B cell (primary cell): Measurements from ENCODE around the gene PPP2R3A. TPM values are rescaled to one million over a fixed set of nuclear protein-coding genes. Genes with fewer than 3 reads are reported as not detected.
"Not testable (repeated sequence)": the region's sequence is repeated elsewhere in the genome, so short reads cannot be mapped to it uniquely, and the experiment has no call there.

Source experiments
- ATAC-seq: fragments of 200-7000 bp; cut with Tn5 transposase; one replicate; pipeline ENCODE4 v1.10.0; 2021; ENCODE audit warnings: low read depth, mild to moderate bottlenecking, moderate number of reproducible peaks, moderate library complexity
- CTCF ChIA-PET: fragments of 350-600 bp; sonication (Branson Sonifier 250); formaldehyde crosslinking; loops from one replicate; lab custom pipeline; 2021; ENCODE audit warnings: antibody characterized with exemption, inconsistent platforms; lab: Charles Lee
- POLR2A ChIA-PET: fragments of 350-600 bp; sonication (Branson Sonifier 250); formaldehyde crosslinking; loops from one replicate; lab custom pipeline; 2021; ENCODE audit warnings: antibody characterized with exemption; lab: Charles Lee
- DNase-seq: peaks from one replicate; pipeline ENCODE4 v3.0.0; 2013
- H2AFZ ChIP-seq: 2 replicates; pipeline ENCODE4 v1.6.1; 2012; ENCODE audit warnings: mild to moderate bottlenecking, low read depth, low read length; ENCODE audit not compliant: insufficient read depth, poor library complexity, severe bottlenecking
- H3K27ac ChIP-seq, 2 donors: 1 replicate in 1 of 2; 2 replicates in 1 of 2; pipeline ENCODE4 v1.5.1; 2012 to 2013; ENCODE audit warnings: low read length in 2 of 2, mild to moderate bottlenecking in 2 of 2, moderate library complexity in 1 of 2
- H3K27me3 ChIP-seq, 4 experiments: fragments of 200-600 bp in 1 of 4; sonication (generic) in 1 of 4; replicated peaks in 1 of 4; 1 replicate in 2 of 4; 2 replicates in 2 of 4; pipeline versions ENCODE4 v1.6.1 to v1.7.0; 2013 to 2016; ENCODE audit warnings: low read length in 3 of 4, mild to moderate bottlenecking in 2 of 4, mixed read lengths in 1 of 4, moderate library complexity in 1 of 4; ENCODE audit not compliant: insufficient read depth in 4 of 4, control insufficient read depth in 3 of 4; ENCODE audit errors: control extremely low read depth in 1 of 4
- H3K36me3 ChIP-seq, 2 experiments: replicated peaks in 1 of 2; 1 replicate in 1 of 2; 2 replicates in 1 of 2; pipeline versions ENCODE4 v1.6.1 to v1.7.1; 2013; ENCODE audit warnings: low read length in 1 of 2; ENCODE audit not compliant: insufficient read depth in 2 of 2, control insufficient read depth in 1 of 2; ENCODE audit errors: control extremely low read depth in 1 of 2, extremely low read depth in 1 of 2
- H3K4me1 ChIP-seq, 2 donors: fragments of 200-600 bp in 1 of 2; sonication (generic) in 1 of 2; 1 replicate in 1 of 2; 2 replicates in 1 of 2; pipeline versions ENCODE4 v1.5.1 to v1.6.1; 2013 to 2017; ENCODE audit warnings: low read length in 2 of 2; ENCODE audit not compliant: control insufficient read depth in 2 of 2, insufficient read depth in 2 of 2
- H3K4me2 ChIP-seq: replicated peaks from 2 replicates; pipeline ENCODE3; 2012; ENCODE audit warnings: mild to moderate bottlenecking, low read depth, low read length; ENCODE audit not compliant: poor library complexity, severe bottlenecking
- H3K4me3 ChIP-seq, 5 experiments: fragments of 200-600 bp in 1 of 5; sonication (generic) in 1 of 5; 1 replicate in 3 of 5; 2 replicates in 2 of 5; pipeline versions ENCODE4 v1.5.1 to v1.7.0; 2011 to 2016; ENCODE audit warnings: low read length in 4 of 5, mild to moderate bottlenecking in 4 of 5, low read depth in 2 of 5, control low read depth in 1 of 5, moderate library complexity in 1 of 5; ENCODE audit not compliant: insufficient read depth in 1 of 5; ENCODE audit errors: control extremely low read depth in 1 of 5, extremely low read depth in 1 of 5
- H3K79me2 ChIP-seq: fragments of 200-600 bp; sonication (generic); one replicate; pipeline ENCODE4 v1.6.0; 2016; ENCODE audit warnings: low read length; ENCODE audit not compliant: control insufficient read depth, insufficient read depth
- H3K9ac ChIP-seq: fragments of 200-600 bp; sonication (generic); 2 replicates; pipeline ENCODE4 v1.6.1; 2017; ENCODE audit warnings: mild to moderate bottlenecking, low read length, moderate library complexity
- H3K9me3 ChIP-seq, 3 donors: one replicate each; pipeline versions ENCODE4 v1.6.1 to v1.7.1; 2013; ENCODE audit warnings: low read length in 2 of 3; ENCODE audit not compliant: control insufficient read depth in 2 of 3, insufficient read depth in 1 of 3; ENCODE audit errors: control extremely low read depth in 1 of 3
- H4K20me1 ChIP-seq: 2 replicates; pipeline ENCODE4 v1.6.0; 2012; ENCODE audit warnings: mild to moderate bottlenecking, low read length; ENCODE audit not compliant: insufficient read depth, control insufficient read depth, poor library complexity, severe bottlenecking
- H3K27ac Mint-ChIP-seq: one replicate; pipeline ENCODE4 v1.8.0; 2021; ENCODE audit warnings: mixed read lengths
- H3K27me3 Mint-ChIP-seq: one replicate; pipeline ENCODE4 v1.8.0; 2021; ENCODE audit warnings: mixed read lengths
- H3K4me1 Mint-ChIP-seq: one replicate; pipeline ENCODE4 v1.8.0; 2021; ENCODE audit warnings: mixed read lengths
- H3K4me3 Mint-ChIP-seq: one replicate; pipeline ENCODE4 v1.8.0; 2021; ENCODE audit warnings: mixed read lengths
- H3K9me3 Mint-ChIP-seq: one replicate; pipeline ENCODE4 v1.8.0; 2022; ENCODE audit warnings: mixed read lengths; ENCODE audit not compliant: insufficient read depth
- CTCF ChIP-seq: fragments of 200-600 bp; IDR thresholded peaks from one replicate; pipeline ENCODE4 v1.8.0; 2022; ENCODE audit warnings: antibody characterized with exemption, mild to moderate bottlenecking
- EZH2 ChIP-seq: IDR thresholded peaks from 2 replicates; pipeline ENCODE4 v1.6.1; 2012; ENCODE audit warnings: borderline replicate concordance, low read depth, mild to moderate bottlenecking, moderate library complexity, low read length; ENCODE audit not compliant: insufficient read depth, poor library complexity, severe bottlenecking
- whole genome bisulfite sequencing: methylation state at CpG from one replicate; pipeline ENCODE4 v1.1.5; 2013; ENCODE audit warnings: missing lambda C conversion rate; ENCODE audit not compliant: insufficient coverage; 5-methylcytosine and 5-hydroxymethylcytosine counted together
- intact Hi-C: fragments of 100-400 bp; cut with micrococcal nuclease; formaldehyde crosslinking; loops from one replicate; pipeline ENCODE4 v1.10.0; 2022
- polyA plus RNA-seq: library from polyadenylated mRNA; depleted of rRNA; stranded (reverse); fragments of >200 nt; gene quantifications from 2 replicates; pipeline ENCODE4 v1.2.3, GENCODE V29; 2012
- total RNA-seq, 2 donors: library from RNA; stranded (reverse); fragments of 120-200 nt in 1 of 2; gene quantifications; 1 replicate in 1 of 2; 2 replicates in 1 of 2; pipeline versions ENCODE4 v1.2.3 to v1.2.4, GENCODE V29; 2013 to 2022

The PPP2R3A gene
- total and polyA plus RNA-seq, 2 donors (not counting 1 experiment from before 2014, with no cell fraction given): 0.03 to 0.22 TPM

GRCh38 chr3:136122006-136122405 lies 156.5 kb downstream of the PPP2R3A start:
- TF ChIP-seq EZH2 (no peak), CTCF (no peak)
- H3K4me3 Mint-ChIP-seq: no peak overlapping the region
- intact Hi-C loops: no loop called here
- ChIA-PET CTCF (no interaction called here), POLR2A (no interaction called here)
- ATAC-seq (no peak), DNase-seq (no peak)
- no peak overlapping the region for H2AFZ ChIP-seq
- no peak overlapping the region for H3K9ac ChIP-seq
- no peaks in the 10 kb centered on the region for H3K27me3 ChIP-seq
- no peaks in the 10 kb centered on the region for H3K79me2 ChIP-seq
- peaks cover 0 to 1% (median 0%) of the 10 kb centered on the region in 3 donors for H3K9me3 ChIP-seq
- H3K4me1 ChIP-seq: peaks cover 5 to 9% of the 10 kb centered on the region in 2 donors
- H3K36me3 ChIP-seq: no peaks in the 10 kb centered on the region
- H4K20me1 ChIP-seq: no peaks in the 10 kb centered on the region
- H3K27ac ChIP-seq: no peak overlapping the region
- peaks cover 3% of the 10 kb centered on the region for H3K27me3 Mint-ChIP-seq
- peaks cover 13% of the 10 kb centered on the region for H3K4me1 Mint-ChIP-seq
- H3K9me3 Mint-ChIP-seq: no peaks in the 10 kb centered on the region
- no peak overlapping the region for H3K4me2 ChIP-seq
- H3K4me3 ChIP-seq: no peak overlapping the region
- no peak overlapping the region for H3K27ac Mint-ChIP-seq
- WGBS: 94% methylated on average over 2 of the region's 4 CpGs

DNA sequence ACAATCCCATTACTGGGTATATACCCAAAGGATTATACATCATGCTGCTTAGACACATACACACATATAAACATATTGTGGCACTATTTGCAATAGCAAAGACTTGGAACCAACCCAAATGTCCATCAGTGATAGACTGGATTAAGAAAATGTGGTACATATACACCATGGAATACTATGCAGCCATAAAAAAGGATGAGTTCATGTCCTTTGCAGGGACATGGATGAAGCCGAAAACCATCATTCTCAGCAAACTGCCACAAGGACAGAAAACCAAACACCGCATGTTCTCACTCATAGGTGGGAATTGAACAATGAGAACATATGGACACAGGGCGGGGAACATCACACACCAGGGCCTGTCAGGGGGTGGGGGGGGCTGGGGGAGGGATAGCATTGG lies 166.1 kb downstream of the PPP2R3A start:
- H3K9ac ChIP-seq, H3K4me1 Mint-ChIP-seq, H2AFZ ChIP-seq, CTCF ChIA-PET, H3K27ac ChIP-seq, H3K27me3 Mint-ChIP-seq, H3K4me3 ChIP-seq, H3K36me3 ChIP-seq, H3K27ac Mint-ChIP-seq, intact Hi-C loops, H3K4me3 Mint-ChIP-seq, H3K4me1 ChIP-seq, H4K20me1 ChIP-seq, H3K27me3 ChIP-seq, H3K9me3 ChIP-seq, ATAC-seq, H3K4me2 ChIP-seq, H3K9me3 Mint-ChIP-seq, H3K79me2 ChIP-seq, POLR2A ChIA-PET, DNase-seq: not testable (repeated sequence)
- no CpG with 5 or more reads among the region's 3 CpGs for WGBS
